Measurements from ENCODE around the gene STK10. TPM values are rescaled to one million over a fixed set of nuclear protein-coding genes. Genes with fewer than 3 reads are reported as not detected.

STK10 gene
- polyA plus RNA-seq, 1 of the 3 experiments (the other 2 are of a cell fraction): 11.0 TPM

GRCh38 chr5:172188893-172189692 is 1.1 kb upstream of the STK10 start:
- no peaks in the 10 kb centered on the region for H3K27me3 ChIP-seq (ENCODE audit: insufficient read depth)
- H3F3A ChIP-seq (replicated peaks; ENCODE audit: insufficient read depth): peaks cover 15% of the 10 kb centered on the region
- DNase-seq: no peak
- ChIA-PET CTCF (interaction anchor here (0.7 to 5.8 kb wide), 41 partner anchors 10 to 281 kb away, joined by 3 to 60 read pairs (median 5); partner anchors contain the start of genes FBXW11 and UBTD2), POLR2A (interaction anchor here (0.6 to 1.3 kb wide), 4 partner anchors 36 to 190 kb away, joined by 4 read pairs; partner anchors contain the start of gene FBXW11)
- WGBS (ENCODE audit: low lambda C conversion rate): 67% methylated on average over 30 of the region's 30 CpGs
- peak overlapping the region; percentile 93 for H3K4me2 ChIP-seq
- peak overlapping the region in 1 of 2 experiments; percentile 80; a peak in 1 of 4 replicates for H3K27ac ChIP-seq (ENCODE audit: low read depth in 2 of 2, low read length in 1 of 2)
- H3K4me1 ChIP-seq (ENCODE audit: control insufficient read depth in 1 of 2, insufficient read depth in 2 of 2, low read depth in 1 of 2, low read length in 1 of 2): peaks cover 0 to 5% of the 10 kb centered on the region in 2 experiments; a peak in 1 of 4 replicates
- H3K79me2 ChIP-seq (ENCODE audit: insufficient read depth): peaks cover 28% of the 10 kb centered on the region
- H4K20me1 ChIP-seq (ENCODE audit: insufficient read depth): 0 out of 2 replicates have a peak, but pooled peaks cover 4% of the 10 kb centered on the region
- H3K9me3 ChIP-seq: no peaks in the 10 kb centered on the region
- H3K9ac ChIP-seq: no peak overlapping the region; the same call in 1 of the 2 replicates
- H2AFZ ChIP-seq (ENCODE audit: low read depth): peak overlapping the region; percentile 87; the same call in 1 of the 2 replicates
- no peaks in the 10 kb centered on the region for H3K9me2 ChIP-seq
- TF ChIP-seq CHD2 (IDR thresholded peaks at IDR 0.05; ENCODE audit: low read length, partially characterized antibody): no peak
- TF ChIP-seq EP300 (IDR thresholded peaks at IDR 0.05; ENCODE audit: borderline replicate concordance in 1 of 2, low read depth in 1 of 2, low read length in 1 of 2): no peak
- no peak for TF ChIP-seq IRF3 (IDR thresholded peaks at IDR 0.05; ENCODE audit: low read depth, low read length)
- no peak for TF ChIP-seq ZBTB33 (IDR thresholded peaks at IDR 0.05; ENCODE audit: borderline replicate concordance, low read depth)
- TF ChIP-seq MAX (IDR thresholded peaks at IDR 0.05; ENCODE audit: low read depth): no peak
- no peak for TF ChIP-seq ELF1 (IDR thresholded peaks at IDR 0.05)
- TF ChIP-seq TAF1 (IDR thresholded peaks at IDR 0.05; ENCODE audit: borderline replicate concordance, low read depth, low read length): no peak
- no peak for TF ChIP-seq USF1 (IDR thresholded peaks at IDR 0.05; ENCODE audit: borderline replicate concordance, low read depth)
- no peak for TF ChIP-seq EZH2phosphoT487 (IDR thresholded peaks at IDR 0.05; ENCODE audit: borderline replicate concordance, low read depth)
- TF ChIP-seq REST (IDR thresholded peaks at IDR 0.05; ENCODE audit: low read depth, low read length): no peak
- no peak for TF ChIP-seq GATA2 (CRISPR knock-in tag; IDR thresholded peaks at IDR 0.05)
- TF ChIP-seq MEF2A (IDR thresholded peaks at IDR 0.05; ENCODE audit: borderline replicate concordance, low read depth): no peak
- no peak for TF ChIP-seq POLR2AphosphoS5 (IDR thresholded peaks at IDR 0.05; ENCODE audit: low read depth, low read length)
- no peak for TF ChIP-seq FOXM1 (IDR thresholded peaks at IDR 0.05; ENCODE audit: low read depth)
- no peak for TF ChIP-seq CTCF (IDR thresholded peaks at IDR 0.05)
- TF ChIP-seq NRF1 (IDR thresholded peaks at IDR 0.05; ENCODE audit: low read depth, low read length): no peak
- no peak for TF ChIP-seq YY1 (IDR thresholded peaks at IDR 0.05; ENCODE audit: low read depth)
- peak overlapping the region; percentile 70 to 99; a peak in 3 of 4 replicates for H3K4me3 ChIP-seq (ENCODE audit: low read depth in 2 of 2, low read length in 1 of 2)
- H3K36me3 ChIP-seq (replicated peaks in 1 of 2; ENCODE audit: control insufficient read depth in 1 of 2, insufficient read depth in 2 of 2, low read length in 1 of 2): no peaks in the 10 kb centered on the region
